Kidney (tissue), 14 donors: ENCODE data around the gene ASB1. TPM values are rescaled to one million over a fixed set of nuclear protein-coding genes. Genes with fewer than 3 reads are reported as not detected.

Experiments used
- DNase-seq, 5 donors: peaks; one replicate each; pipeline ENCODE4 v3.0.0-alpha.2; 2013 to 2020
- FAIRE-seq: peaks from 2 replicates; lab custom pipeline; 2012; peaks lifted over from hg19 to GRCh38; lab: Jason Lieb, UNC
- H3K27ac ChIP-seq, 2 donors: one replicate each; pipeline ENCODE4 v1.7.0; 2013; ENCODE audit warnings: low read depth in 2 of 2, low read length in 2 of 2, inconsistent platforms in 1 of 2
- H3K27me3 ChIP-seq: one replicate; pipeline ENCODE4 v1.7.1; 2013; ENCODE audit warnings: low read length, inconsistent platforms; ENCODE audit not compliant: control insufficient read depth, insufficient read depth
- H3K36me3 ChIP-seq, 3 donors: one replicate each; pipeline versions ENCODE4 v1.7.0 to v1.7.1; 2013; ENCODE audit warnings: low read length in 3 of 3, control low read depth in 1 of 3, inconsistent platforms in 1 of 3; ENCODE audit not compliant: insufficient read depth in 3 of 3, control insufficient read depth in 2 of 3
- H3K4me1 ChIP-seq, 3 donors: one replicate each; pipeline versions ENCODE4 v1.7.0 to v1.7.1; 2013; ENCODE audit warnings: low read length in 3 of 3, inconsistent platforms in 1 of 3, low read depth in 1 of 3; ENCODE audit not compliant: control insufficient read depth in 2 of 3, insufficient read depth in 2 of 3
- H3K4me3 ChIP-seq, 3 donors: one replicate each; pipeline versions ENCODE4 v1.7.0 to v1.8.1; 2013; ENCODE audit warnings: low read length in 3 of 3, control low read depth in 1 of 3, inconsistent platforms in 1 of 3
- H3K9ac ChIP-seq, 3 donors: one replicate each; pipeline versions ENCODE4 v1.7.0 to v1.7.1; 2013; ENCODE audit warnings: low read length in 3 of 3, control low read depth in 1 of 3, inconsistent platforms in 1 of 3
- H3K9me3 ChIP-seq, 3 donors: one replicate each; pipeline versions ENCODE4 v1.7.0 to v1.7.1; 2013; ENCODE audit warnings: low read length in 3 of 3, control low read depth in 1 of 3, inconsistent platforms in 1 of 3; ENCODE audit not compliant: control insufficient read depth in 2 of 3, insufficient read depth in 1 of 3
- CTCF ChIP-seq: IDR thresholded peaks from 3 replicates; pipeline ENCODE4 v1.5.1; 2012; ENCODE audit warnings: mild to moderate bottlenecking, moderate library complexity, borderline replicate concordance; ENCODE audit not compliant: insufficient read depth; ENCODE audit errors: extremely low read depth
- intact Hi-C: fragments of 100-400 bp; cut with DNase I; formaldehyde crosslinking; loops from one replicate; pipeline ENCODE4 v1.11.1; 2022
- polyA plus RNA-seq: library from polyadenylated mRNA; stranded (reverse); fragments of 350-450 nt; fragmentation: Illumina TruSeq; extraction: RNeasy Lipid Tissue Mini Kit (QIAGEN cat#74804); gene quantifications from one replicate; pipeline ENCODE4 v1.2.3, GENCODE V29; 2014; ENCODE audit warnings: low read depth, low replicate concordance; ENCODE audit not compliant: insufficient read depth
- total RNA-seq: library from RNA; stranded (reverse); fragmentation: NEBNext Ultra II Directional; extraction: Animal tissue kit (Norgen Biotek cat#: 25700); gene quantifications from one replicate; pipeline ENCODE4 v1.2.1, GENCODE V29; 2021
- donor health status: control.
- donor health status: control.
- donor health status: control.
- donor health status: control.
- donor health status: control.
- donor health status: DM: yes; HTN: yes; CAD: no.
- donor health status: Normal renal cell carcinoma (clear cell type).

ASB1 gene
- total and polyA plus RNA-seq, 2 donors from 2014 or later = 28.1 to 29.4 TPM

GRCh38 chr2:238501311-238501710, 74.6 kb downstream of the ASB1 start:
- H3K9ac ChIP-seq = no peak overlapping the region
- no peak for TF ChIP-seq CTCF
- no peak overlapping the region for H3K4me3 ChIP-seq
- no peak for FAIRE-seq
- no peaks in the 10 kb centered on the region for H3K9me3 ChIP-seq
- peak in 1 of 5 donors; percentile 15 for DNase-seq
- H3K36me3 ChIP-seq = no peaks in the 10 kb centered on the region
- intact Hi-C loops = no loop called here
- H3K4me1 ChIP-seq = peaks cover 0 to 2% (median 0%) of the 10 kb centered on the region in 3 donors
- no peaks in the 10 kb centered on the region for H3K27me3 ChIP-seq
- H3K27ac ChIP-seq = no peak overlapping the region

Other genes with a start within 250 kb of the ASB1 start
- gene ILKAP, start 223.2 kb upstream of the ASB1 start, total RNA-seq = 47.7 TPM
- gene ILKAP, start 223.2 kb upstream of the ASB1 start, polyA plus RNA-seq = 38.4 TPM
- gene HES6, start 186.9 kb upstream of the ASB1 start, total RNA-seq = 5.2 TPM
- 5.5 TPM for gene HES6, start 186.9 kb upstream of the ASB1 start, polyA plus RNA-seq
- 28.4 TPM for gene PER2, start 138.3 kb upstream of the ASB1 start, total RNA-seq
- 1.8 TPM for gene PER2, start 138.3 kb upstream of the ASB1 start, polyA plus RNA-seq
- gene TRAF3IP1, start 106.4 kb upstream of the ASB1 start, total RNA-seq = 24.2 TPM
- gene TRAF3IP1, start 106.4 kb upstream of the ASB1 start, polyA plus RNA-seq = 6.4 TPM